H1 (cell line): ENCODE measurements around the gene CDK5RAP2.

Source experiments
- GABPA ChIP-seq: IDR thresholded peaks from 2 replicates; pipeline ENCODE4 v1.6.1; 2011; ENCODE audit warnings: mild to moderate bottlenecking, low read length, moderate library complexity, borderline replicate concordance; ENCODE audit not compliant: insufficient read depth
- POLR2AphosphoS5 ChIP-seq: IDR thresholded peaks from 2 replicates; pipeline ENCODE4 v1.6.1; 2011; ENCODE audit warnings: low read depth, low read length
- TCF12 ChIP-seq: IDR thresholded peaks from 2 replicates; pipeline ENCODE4 v1.6.1; 2011; ENCODE audit warnings: low read depth, mild to moderate bottlenecking, low read length
- TF ChIP-seq, protein P1 (sequence below), 3 experiments: IDR thresholded peaks; 1 replicate in 2 of 3; 2 replicates in 1 of 3; pipeline versions ENCODE4 v1.5.1 to v1.6.1; 2011; ENCODE audit warnings: low read length in 3 of 3, mild to moderate bottlenecking in 3 of 3, inconsistent platforms in 2 of 3, low read depth in 1 of 3, moderate library complexity in 1 of 3; ENCODE audit not compliant: insufficient read depth in 1 of 3; ENCODE audit errors: control extremely low read depth in 1 of 3

DNA sequence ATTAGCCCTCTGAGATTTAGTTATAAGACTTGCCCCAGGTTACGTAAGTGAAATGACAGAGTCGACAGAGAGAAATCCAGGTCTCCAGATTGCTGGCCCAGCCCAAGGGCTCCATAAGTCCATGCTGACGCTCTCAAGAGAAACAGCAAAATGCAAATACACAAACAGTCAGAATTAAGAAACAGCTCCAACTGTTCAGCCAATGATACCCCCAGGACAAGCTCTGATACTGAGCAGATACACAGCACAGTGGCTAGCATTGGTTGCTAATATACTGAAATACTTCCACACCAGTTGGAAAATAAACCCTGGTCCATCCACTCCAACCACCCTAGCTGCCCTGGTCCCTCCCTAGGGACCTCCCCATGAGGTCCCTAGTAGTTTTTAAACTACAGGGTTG is 94.2 kb downstream of the CDK5RAP2 start:
- TF ChIP-seq, protein P1, sequence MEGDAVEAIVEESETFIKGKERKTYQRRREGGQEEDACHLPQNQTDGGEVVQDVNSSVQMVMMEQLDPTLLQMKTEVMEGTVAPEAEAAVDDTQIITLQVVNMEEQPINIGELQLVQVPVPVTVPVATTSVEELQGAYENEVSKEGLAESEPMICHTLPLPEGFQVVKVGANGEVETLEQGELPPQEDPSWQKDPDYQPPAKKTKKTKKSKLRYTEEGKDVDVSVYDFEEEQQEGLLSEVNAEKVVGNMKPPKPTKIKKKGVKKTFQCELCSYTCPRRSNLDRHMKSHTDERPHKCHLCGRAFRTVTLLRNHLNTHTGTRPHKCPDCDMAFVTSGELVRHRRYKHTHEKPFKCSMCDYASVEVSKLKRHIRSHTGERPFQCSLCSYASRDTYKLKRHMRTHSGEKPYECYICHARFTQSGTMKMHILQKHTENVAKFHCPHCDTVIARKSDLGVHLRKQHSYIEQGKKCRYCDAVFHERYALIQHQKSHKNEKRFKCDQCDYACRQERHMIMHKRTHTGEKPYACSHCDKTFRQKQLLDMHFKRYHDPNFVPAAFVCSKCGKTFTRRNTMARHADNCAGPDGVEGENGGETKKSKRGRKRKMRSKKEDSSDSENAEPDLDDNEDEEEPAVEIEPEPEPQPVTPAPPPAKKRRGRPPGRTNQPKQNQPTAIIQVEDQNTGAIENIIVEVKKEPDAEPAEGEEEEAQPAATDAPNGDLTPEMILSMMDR (IDR thresholded peaks at IDR 0.05; ENCODE audit: control extremely low read depth in 1 of 3, insufficient read depth in 1 of 3, low read depth in 1 of 3, low read length in 3 of 3) = no peak
- TF ChIP-seq POLR2AphosphoS5 (no peak), TCF12 (no peak), GABPA (no peak)
